Subcutaneous adipose tissue (tissue), 4 donors: ENCODE data around the gene IGFN1. TPM values are rescaled to one million over a fixed set of nuclear protein-coding genes. Genes with fewer than 3 reads are reported as not detected.

ENCODE experiments used
- CTCF ChIP-seq: fragments of 450-650 bp; IDR thresholded peaks from one replicate; pipeline ENCODE4 v1.5.1; 2016; ENCODE audit warnings: low read depth, mild to moderate bottlenecking, control low read depth, antibody characterized with exemption, moderate library complexity
- total RNA-seq, 4 donors: library from RNA; depleted of rRNA; stranded (reverse); fragments of >200 nt; gene quantifications; one replicate each; pipeline ENCODE4 v1.1.0, GENCODE V29; 2016

IGFN1 gene
- total RNA-seq, 4 donors from 2014 or later, result not detected

GRCh38 chr1:201251851-201252430 is 61.3 kb downstream of the IGFN1 start:
- no peak for TF ChIP-seq CTCF

- TF ChIP-seq CTCF, result no peak
Observed at GRCh38 chr1:201252944-201253371, 62.3 kb downstream of the IGFN1 start.

- no peak for TF ChIP-seq CTCF
Observed at GRCh38 chr1:201253411-201253810, 62.8 kb downstream of the IGFN1 start.

- no peak for TF ChIP-seq CTCF
Observed at GRCh38 chr1:201253906-201254624, 63.4 kb downstream of the IGFN1 start.

GRCh38 chr1:201254625-201255478 is 64.2 kb downstream of the IGFN1 start:
- no peak for TF ChIP-seq CTCF

- TF ChIP-seq CTCF, result no peak
Observed at GRCh38 chr1:201255479-201256362, 65.1 kb downstream of the IGFN1 start.
